OCI-LY3 (cell line): ENCODE results near the gene LDLRAD4.

ENCODE experiments used
- EZH2phosphoT487 ChIP-seq: fragments of 200-600 bp; shearing (Covaris generic); IDR thresholded peaks from 2 replicates; pipeline ENCODE4 v1.6.1; 2018; ENCODE audit warnings: antibody characterized with exemption, mixed run types, low read depth
- TF ChIP-seq, protein P1 (sequence below): fragments of 200-600, 300-600 bp; sonication (generic); IDR thresholded peaks from 2 replicates; pipeline ENCODE4 v1.5.1; 2014; ENCODE audit warnings: antibody characterized with exemption, low read length, low read depth

DNA sequence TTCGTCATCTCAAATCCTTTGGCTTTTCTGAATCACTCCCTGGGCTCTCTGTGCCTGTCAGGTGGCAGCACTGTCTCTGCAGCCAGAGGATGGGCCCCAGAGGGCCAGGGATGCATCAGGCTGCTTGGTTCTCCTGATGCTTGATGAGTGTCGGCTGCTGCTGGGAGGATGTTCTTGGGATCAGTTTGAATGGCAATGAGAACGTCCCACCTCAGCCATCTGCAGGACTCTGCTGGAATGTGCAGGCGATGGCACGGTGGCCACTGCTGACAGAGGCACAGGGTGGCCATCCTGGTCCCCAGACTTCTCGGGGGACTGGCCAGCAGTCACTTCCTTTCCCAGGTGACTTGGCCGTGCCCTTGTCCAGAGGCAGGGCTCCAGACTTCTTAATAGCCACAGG is 361.8 kb downstream of the LDLRAD4 start:
- TF ChIP-seq, protein P1, sequence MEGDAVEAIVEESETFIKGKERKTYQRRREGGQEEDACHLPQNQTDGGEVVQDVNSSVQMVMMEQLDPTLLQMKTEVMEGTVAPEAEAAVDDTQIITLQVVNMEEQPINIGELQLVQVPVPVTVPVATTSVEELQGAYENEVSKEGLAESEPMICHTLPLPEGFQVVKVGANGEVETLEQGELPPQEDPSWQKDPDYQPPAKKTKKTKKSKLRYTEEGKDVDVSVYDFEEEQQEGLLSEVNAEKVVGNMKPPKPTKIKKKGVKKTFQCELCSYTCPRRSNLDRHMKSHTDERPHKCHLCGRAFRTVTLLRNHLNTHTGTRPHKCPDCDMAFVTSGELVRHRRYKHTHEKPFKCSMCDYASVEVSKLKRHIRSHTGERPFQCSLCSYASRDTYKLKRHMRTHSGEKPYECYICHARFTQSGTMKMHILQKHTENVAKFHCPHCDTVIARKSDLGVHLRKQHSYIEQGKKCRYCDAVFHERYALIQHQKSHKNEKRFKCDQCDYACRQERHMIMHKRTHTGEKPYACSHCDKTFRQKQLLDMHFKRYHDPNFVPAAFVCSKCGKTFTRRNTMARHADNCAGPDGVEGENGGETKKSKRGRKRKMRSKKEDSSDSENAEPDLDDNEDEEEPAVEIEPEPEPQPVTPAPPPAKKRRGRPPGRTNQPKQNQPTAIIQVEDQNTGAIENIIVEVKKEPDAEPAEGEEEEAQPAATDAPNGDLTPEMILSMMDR: no peak
- no peak for TF ChIP-seq EZH2phosphoT487
